ENCODE measurements around the gene ADK. TPM values are rescaled to one million over a fixed set of nuclear protein-coding genes. Genes with fewer than 3 reads are reported as not detected.

Gene ADK
- total and polyA plus RNA-seq, 2 donors from 2014 or later, result 33.0 to 38.3 TPM

DNA sequence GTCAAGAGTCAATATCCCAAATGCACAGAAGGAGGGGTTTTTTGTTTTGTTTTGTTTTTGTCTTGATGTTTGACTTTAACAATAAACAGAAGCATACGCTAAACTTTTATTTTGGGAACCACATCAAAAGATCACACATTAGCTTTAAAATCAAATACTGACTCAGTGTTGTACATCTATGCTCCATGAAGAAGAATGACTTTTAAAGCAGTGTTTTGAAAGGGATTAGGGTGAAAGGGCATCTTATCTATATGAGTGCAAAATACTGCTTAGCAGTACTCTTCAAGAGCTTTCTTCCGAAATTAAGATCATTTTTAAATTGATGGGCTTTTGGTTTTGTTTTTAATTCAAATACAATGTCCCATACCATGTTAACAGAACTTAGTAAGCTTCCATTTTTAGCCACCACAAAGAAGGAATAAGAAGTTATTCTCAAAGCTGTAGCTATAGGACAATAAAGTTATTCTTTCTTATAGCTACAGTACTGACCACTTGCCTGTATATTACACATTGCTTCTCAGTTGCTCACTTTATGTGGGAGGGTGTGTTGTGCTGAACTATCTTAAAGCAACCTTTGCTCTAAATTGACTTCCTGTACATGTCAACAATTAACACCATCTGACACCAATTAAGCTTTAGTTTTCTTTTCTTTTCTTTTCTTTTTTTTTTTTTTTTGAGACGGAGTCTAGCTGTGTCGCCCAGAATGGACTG, 531.1 kb downstream of the ADK start:
- intact Hi-C loops (cut with DNase I), result no loop called here
- no peak for FAIRE-seq
- no peaks in the 10 kb centered on the region for H3K27me3 ChIP-seq (ENCODE audit: control insufficient read depth, insufficient read depth, low read length)
- no peaks in the 10 kb centered on the region for H3K9me3 ChIP-seq (ENCODE audit: control insufficient read depth in 2 of 3, insufficient read depth in 1 of 3, low read length in 3 of 3)
- H3K4me1 ChIP-seq (ENCODE audit: control insufficient read depth in 2 of 3, insufficient read depth in 2 of 3, low read depth in 1 of 3, low read length in 3 of 3), result no peaks in the 10 kb centered on the region
- no peak for DNase-seq
- H3K9ac ChIP-seq (ENCODE audit: low read length in 3 of 3), result no peak overlapping the region
- no peak overlapping the region for H3K4me3 ChIP-seq (ENCODE audit: low read length in 3 of 3)
- TF ChIP-seq, protein P1, sequence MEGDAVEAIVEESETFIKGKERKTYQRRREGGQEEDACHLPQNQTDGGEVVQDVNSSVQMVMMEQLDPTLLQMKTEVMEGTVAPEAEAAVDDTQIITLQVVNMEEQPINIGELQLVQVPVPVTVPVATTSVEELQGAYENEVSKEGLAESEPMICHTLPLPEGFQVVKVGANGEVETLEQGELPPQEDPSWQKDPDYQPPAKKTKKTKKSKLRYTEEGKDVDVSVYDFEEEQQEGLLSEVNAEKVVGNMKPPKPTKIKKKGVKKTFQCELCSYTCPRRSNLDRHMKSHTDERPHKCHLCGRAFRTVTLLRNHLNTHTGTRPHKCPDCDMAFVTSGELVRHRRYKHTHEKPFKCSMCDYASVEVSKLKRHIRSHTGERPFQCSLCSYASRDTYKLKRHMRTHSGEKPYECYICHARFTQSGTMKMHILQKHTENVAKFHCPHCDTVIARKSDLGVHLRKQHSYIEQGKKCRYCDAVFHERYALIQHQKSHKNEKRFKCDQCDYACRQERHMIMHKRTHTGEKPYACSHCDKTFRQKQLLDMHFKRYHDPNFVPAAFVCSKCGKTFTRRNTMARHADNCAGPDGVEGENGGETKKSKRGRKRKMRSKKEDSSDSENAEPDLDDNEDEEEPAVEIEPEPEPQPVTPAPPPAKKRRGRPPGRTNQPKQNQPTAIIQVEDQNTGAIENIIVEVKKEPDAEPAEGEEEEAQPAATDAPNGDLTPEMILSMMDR (IDR thresholded peaks at IDR 0.05; ENCODE audit: borderline replicate concordance, extremely low read depth, insufficient read depth), result no peak
- no peak overlapping the region for H3K27ac ChIP-seq (ENCODE audit: low read depth in 2 of 2, low read length in 2 of 2)
- H3K36me3 ChIP-seq (ENCODE audit: control insufficient read depth in 2 of 3, insufficient read depth in 3 of 3, low read length in 3 of 3), result no peaks in the 10 kb centered on the region

DNA sequence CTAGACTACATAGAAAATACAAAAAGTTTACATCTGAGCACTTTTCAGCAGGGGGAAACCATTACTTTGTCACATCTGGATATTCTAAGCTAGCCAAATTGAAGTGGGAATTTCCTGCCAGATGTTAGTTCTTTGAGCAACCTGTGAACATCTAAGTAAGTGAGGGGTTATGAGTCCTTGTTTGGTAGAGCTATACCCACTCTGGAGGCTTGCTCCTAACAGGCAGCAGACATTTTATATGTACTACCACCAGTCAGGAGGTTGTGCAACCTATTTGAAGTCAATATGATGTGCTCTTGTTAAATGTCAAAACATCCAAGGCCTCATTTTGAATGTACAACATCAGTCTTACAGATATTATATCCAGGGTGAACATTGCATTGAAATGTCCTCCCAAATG, 532.0 kb downstream of the ADK start:
- TF ChIP-seq, protein P1 (IDR thresholded peaks at IDR 0.05; ENCODE audit: borderline replicate concordance, extremely low read depth, insufficient read depth), result no peak
- FAIRE-seq (no peak), DNase-seq (no peak)
- H3K36me3 ChIP-seq (ENCODE audit: control insufficient read depth in 2 of 3, insufficient read depth in 3 of 3, low read length in 3 of 3), result no peaks in the 10 kb centered on the region
- H3K27ac ChIP-seq (ENCODE audit: low read depth in 2 of 2, low read length in 2 of 2), result no peak overlapping the region
- H3K4me1 ChIP-seq (ENCODE audit: control insufficient read depth in 2 of 3, insufficient read depth in 2 of 3, low read depth in 1 of 3, low read length in 3 of 3), result no peaks in the 10 kb centered on the region
- H3K27me3 ChIP-seq (ENCODE audit: control insufficient read depth, insufficient read depth, low read length), result no peaks in the 10 kb centered on the region
- intact Hi-C loops (cut with DNase I), result no loop called here
- H3K4me3 ChIP-seq (ENCODE audit: low read length in 3 of 3), result no peak overlapping the region
- no peak overlapping the region for H3K9ac ChIP-seq (ENCODE audit: low read length in 3 of 3)
- no peaks in the 10 kb centered on the region for H3K9me3 ChIP-seq (ENCODE audit: control insufficient read depth in 2 of 3, insufficient read depth in 1 of 3, low read length in 3 of 3)

GRCh38 chr10:74683621-74684364, 532.8 kb downstream of the ADK start:
- intact Hi-C loops (cut with DNase I), result no loop called here
- H3K36me3 ChIP-seq (ENCODE audit: control insufficient read depth in 2 of 3, insufficient read depth in 3 of 3, low read length in 3 of 3), result no peaks in the 10 kb centered on the region
- FAIRE-seq (no peak), DNase-seq (peak in 1 of 5 donors; percentile 18)
- no peak overlapping the region for H3K27ac ChIP-seq (ENCODE audit: low read depth in 2 of 2, low read length in 2 of 2)
- H3K9me3 ChIP-seq (ENCODE audit: control insufficient read depth in 2 of 3, insufficient read depth in 1 of 3, low read length in 3 of 3), result no peaks in the 10 kb centered on the region
- no peaks in the 10 kb centered on the region for H3K4me1 ChIP-seq (ENCODE audit: control insufficient read depth in 2 of 3, insufficient read depth in 2 of 3, low read depth in 1 of 3, low read length in 3 of 3)
- TF ChIP-seq, protein P1 (IDR thresholded peaks at IDR 0.05; ENCODE audit: borderline replicate concordance, extremely low read depth, insufficient read depth), result no peak
- H3K4me3 ChIP-seq (ENCODE audit: low read length in 3 of 3), result no peak overlapping the region
- H3K27me3 ChIP-seq (ENCODE audit: control insufficient read depth, insufficient read depth, low read length), result no peaks in the 10 kb centered on the region
- no peak overlapping the region for H3K9ac ChIP-seq (ENCODE audit: low read length in 3 of 3)
